Kasumi-1 (cell line): Measurements from ENCODE around the gene RALGPS2.

Experiments used
- DNase-seq, 2 experiments: peaks; one replicate each; lab custom pipeline; 2025; lab: John Stamatoyannopoulos, UW

RALGPS2 gene

DNA sequence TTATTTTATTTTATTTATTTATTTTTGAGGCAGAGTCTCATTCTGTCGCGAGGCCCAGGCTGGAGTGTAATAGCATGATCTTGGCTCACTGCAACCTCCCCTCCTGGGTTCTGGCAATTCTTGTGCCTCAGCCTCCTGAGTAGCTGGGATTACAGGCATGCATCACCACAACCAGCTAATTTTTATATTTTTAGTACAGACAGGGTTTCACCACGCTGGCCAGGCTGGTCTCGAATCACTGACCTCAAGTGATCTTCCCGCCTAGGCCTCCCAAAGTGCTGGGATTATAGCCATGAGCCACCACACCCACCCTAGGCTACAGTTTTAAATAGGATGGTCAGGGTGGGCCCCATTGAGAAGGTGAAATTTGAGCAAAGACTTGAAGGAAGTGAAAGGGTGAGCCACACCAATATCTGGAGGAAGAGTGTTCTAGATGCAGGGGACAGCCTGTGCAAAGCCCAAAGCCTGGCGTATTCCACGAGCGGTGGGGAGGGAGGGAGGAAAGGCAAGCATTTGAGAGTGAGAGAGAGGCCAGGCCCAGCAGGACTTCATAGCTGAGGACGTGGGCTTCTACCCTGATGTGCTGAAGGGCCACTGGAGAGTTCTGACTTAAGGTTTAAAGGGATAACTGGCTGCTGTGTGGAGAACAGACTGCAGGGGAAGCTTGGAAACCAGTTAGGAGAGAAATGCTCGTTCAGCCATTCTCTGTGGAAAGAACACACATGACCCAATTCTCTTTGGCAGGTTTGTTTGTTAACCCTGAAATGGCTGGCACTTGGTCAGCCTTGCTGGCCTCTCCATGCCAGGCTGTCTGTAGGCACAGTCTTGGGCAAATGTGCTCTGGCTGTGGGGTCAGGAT, 238.0 kb downstream of the RALGPS2 start:
- no peak for DNase-seq

DNA sequence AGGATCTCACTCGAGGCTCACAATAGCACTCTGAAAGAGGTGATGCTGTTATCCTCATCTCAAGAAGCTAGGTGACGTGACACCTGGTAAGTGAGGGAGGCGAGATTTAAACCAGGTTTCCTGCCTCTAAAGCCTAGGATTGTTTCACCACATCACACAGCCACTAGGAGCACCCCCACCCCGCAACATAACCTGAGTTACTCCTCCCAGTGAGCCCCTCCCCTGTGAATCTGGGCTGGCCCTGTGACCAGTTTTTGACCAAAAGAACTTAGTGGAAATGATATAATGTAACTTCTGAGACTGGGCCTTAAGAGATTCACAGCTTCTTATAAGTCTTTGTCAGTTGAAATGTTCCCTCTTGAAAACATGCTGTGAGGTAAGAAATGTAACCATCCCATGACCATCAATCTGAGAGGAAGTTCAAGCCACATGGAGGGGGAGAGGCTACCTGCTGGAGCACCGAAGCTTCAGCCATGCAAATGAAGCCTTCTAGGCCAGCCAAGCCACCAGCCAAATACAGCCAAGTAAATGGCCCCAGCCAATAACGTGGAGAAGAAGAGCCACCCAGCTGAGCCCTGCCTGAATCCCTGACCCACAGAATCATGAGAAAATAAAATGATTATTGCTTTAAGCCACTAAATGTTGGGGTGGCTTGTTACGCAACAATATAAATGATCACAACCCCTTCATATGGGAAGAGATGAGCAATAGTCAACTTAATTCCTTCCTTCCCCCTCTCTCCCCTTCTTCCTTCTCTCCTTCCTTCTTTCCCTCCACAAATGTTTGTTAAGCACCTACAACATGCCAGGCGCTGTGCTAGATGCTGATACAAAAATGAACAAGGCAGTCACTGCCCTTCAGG, 239.7 kb downstream of the RALGPS2 start:
- DNase-seq: no peak

DNA sequence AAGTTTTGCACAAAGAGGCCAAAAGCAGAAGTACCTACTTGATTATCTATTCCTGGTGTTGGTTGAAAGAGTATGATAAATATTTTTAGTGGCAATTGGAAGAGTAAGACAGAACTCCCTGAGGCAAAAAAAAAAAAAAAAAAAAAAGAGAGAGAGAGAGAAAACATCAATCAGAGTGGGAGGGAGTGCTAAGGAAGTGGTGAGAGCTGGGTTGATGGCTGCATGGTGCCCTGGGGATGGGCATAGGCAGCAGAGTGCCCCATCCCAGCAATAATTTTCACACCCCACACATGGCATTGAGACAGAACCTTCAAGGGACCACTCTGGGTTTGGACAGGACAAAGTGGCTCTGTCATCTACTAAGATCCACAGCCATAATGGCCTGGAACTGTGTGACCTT, 241.3 kb downstream of the RALGPS2 start:
- peak in 1 of 2 experiments; percentile 7 for DNase-seq

DNA sequence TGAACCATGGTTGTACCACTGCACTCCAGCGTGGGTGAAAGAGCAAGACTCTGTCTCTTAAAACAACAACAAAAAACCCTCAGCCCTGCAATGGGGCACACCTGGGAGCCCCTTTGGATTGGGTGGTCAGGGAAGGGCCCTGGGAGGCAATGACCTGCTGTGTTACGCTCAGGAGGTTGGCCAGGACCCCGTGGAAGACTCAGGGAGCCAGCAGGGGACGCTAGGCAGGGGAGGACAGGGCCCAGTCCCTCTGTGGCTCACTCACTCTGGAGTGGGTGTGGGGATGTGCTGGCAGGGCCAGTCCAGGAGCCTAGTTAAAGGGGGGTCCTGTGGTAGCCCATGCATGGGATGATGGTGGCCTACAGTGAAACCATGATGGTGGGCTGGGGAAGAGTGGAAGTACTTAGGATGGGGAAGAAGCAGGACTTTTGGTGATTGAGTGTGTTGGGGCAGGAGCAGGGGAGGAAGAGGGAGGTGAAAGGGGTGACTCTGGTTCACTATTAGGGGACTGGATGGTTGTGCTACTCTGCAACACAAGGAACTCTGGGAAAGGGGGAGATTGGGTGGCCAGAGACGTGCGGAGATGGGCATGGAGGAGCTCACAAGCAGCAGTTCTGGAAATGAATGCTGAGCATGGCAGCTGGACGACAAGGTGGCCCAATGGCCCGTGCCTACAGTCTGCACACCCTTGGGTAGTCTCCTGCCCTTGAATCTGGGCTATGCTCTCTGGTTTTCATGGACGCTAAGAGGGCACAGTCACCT, 244.4 kb downstream of the RALGPS2 start:
- DNase-seq: no peak

DNA sequence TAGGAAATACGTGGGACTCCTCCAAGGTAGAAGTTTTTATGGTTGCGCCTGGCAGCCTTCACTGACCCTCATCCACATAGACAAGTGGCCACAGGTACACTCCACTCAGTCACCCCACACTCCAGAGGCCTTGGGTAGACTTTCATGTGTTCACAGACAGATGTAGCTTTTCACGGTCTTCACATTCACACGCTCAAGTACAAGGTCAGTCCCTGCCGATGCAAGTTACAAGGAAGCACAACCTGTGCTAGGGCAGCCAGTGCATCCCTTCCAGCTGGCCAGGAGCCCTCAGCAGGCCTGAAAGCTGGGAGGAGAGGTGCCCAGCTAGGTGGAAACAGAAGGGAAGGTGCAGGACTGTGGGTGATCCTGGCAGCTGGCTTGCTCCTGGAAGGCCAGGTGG, 245.1 kb downstream of the RALGPS2 start:
- no peak for DNase-seq
